Small intestine (tissue), 7 donors: Measurements from ENCODE around the gene TSHZ3. TPM values are rescaled to one million over a fixed set of nuclear protein-coding genes. Genes with fewer than 3 reads are reported as not detected.

Experiments used
- DNase-seq, 2 donors: peaks; one replicate each; pipeline versions ENCODE4 v3.0.0 to v3.0.0-alpha.2; 2013
- FAIRE-seq: peaks from 2 replicates; lab custom pipeline; 2012; peaks lifted over from hg19 to GRCh38; lab: Jason Lieb, UNC
- H3K27ac ChIP-seq, 3 donors: one replicate each; pipeline ENCODE4 v1.5.1; 2013; ENCODE audit warnings: low read length in 2 of 3, mild to moderate bottlenecking in 2 of 3, control low read depth in 1 of 3, inconsistent platforms in 1 of 3, low read depth in 1 of 3, moderate library complexity in 1 of 3
- H3K27me3 ChIP-seq, 3 donors: one replicate each; pipeline ENCODE4 v1.6.1; 2013; ENCODE audit warnings: low read length in 3 of 3, inconsistent platforms in 1 of 3; ENCODE audit not compliant: control insufficient read depth in 3 of 3, insufficient read depth in 3 of 3
- H3K36me3 ChIP-seq, 3 donors: one replicate each; pipeline ENCODE4 v1.6.1; 2013; ENCODE audit warnings: low read length in 3 of 3, inconsistent platforms in 1 of 3, low read depth in 1 of 3, mild to moderate bottlenecking in 1 of 3, moderate library complexity in 1 of 3; ENCODE audit not compliant: control insufficient read depth in 3 of 3, insufficient read depth in 2 of 3
- H3K4me1 ChIP-seq, 3 donors: one replicate each; pipeline ENCODE4 v1.6.1; 2013; ENCODE audit warnings: low read length in 2 of 3, inconsistent platforms in 1 of 3, low read depth in 1 of 3, mild to moderate bottlenecking in 1 of 3, moderate library complexity in 1 of 3; ENCODE audit not compliant: control insufficient read depth in 3 of 3, insufficient read depth in 2 of 3
- H3K4me3 ChIP-seq, 3 donors: one replicate each; pipeline ENCODE4 v1.5.1; 2013; ENCODE audit warnings: low read length in 3 of 3, control low read depth in 1 of 3, inconsistent platforms in 1 of 3, low read depth in 1 of 3, mild to moderate bottlenecking in 1 of 3, moderate library complexity in 1 of 3
- H3K9me3 ChIP-seq, 2 donors: one replicate each; pipeline ENCODE4 v1.6.1; 2013; ENCODE audit warnings: low read depth in 1 of 2, low read length in 1 of 2; ENCODE audit not compliant: control insufficient read depth in 2 of 2, insufficient read depth in 1 of 2
- WGBS, 3 donors: extraction: QIAGEN DNeasy Blood & Tissue Kit; methylation state at CpG; one replicate each; pipeline ENCODE4 v1.1.7; 2013; 5-methylcytosine and 5-hydroxymethylcytosine counted together
- polyA plus RNA-seq, 4 donors: library from polyadenylated mRNA; stranded (reverse) in 3 of 4; unstranded in 1 of 4; fragments of 200-250 nt in 3 of 4; fragments of 120-200 nt in 1 of 4; gene quantifications; one replicate each; pipeline versions ENCODE4 v1.2.1 to v1.2.3, GENCODE V29; 2013
- donor health status: healthy with polysubstance abuse.
- donor health status: control.
- donor health status: control.
- donor health status: Bipolar disorder and iron deficiency.
- donor health status: healthy.

Gene TSHZ3
- polyA plus RNA-seq, 4 donors: 0.22 to 3.4 (median 1.7) TPM

DNA sequence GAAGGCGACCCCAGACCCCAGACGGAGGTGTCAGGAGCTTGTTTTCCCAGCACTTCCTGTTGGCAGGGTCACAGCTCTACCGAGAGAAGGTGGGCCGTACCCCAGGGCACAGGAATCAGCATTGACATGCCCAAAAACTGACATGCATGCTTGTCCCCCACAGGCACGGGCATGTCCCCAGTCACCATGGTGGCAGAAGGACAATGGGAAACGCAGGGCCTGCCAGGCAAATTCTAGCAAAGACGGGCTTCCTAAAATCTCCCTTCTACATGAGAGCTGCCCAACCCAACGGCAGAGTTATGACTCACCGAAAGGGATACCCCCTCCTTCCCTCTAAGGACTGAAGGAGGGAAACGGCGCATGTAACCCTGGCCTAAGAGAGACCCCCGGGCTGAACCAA lies 18.5 kb downstream of the TSHZ3 start:
- WGBS, 3 donors: 76 to 90% (median 86%) methylated on average over 12 of the region's 12 CpGs
- DNase-seq (no peak), FAIRE-seq (no peak)
- Histone ChIP-seq H3K4me3 (no peak overlapping the region), H3K27ac (no peak overlapping the region), H3K36me3 (peaks cover 0 to 2% (median 0%) of the 10 kb centered on the region in 3 donors), H3K4me1 (no peaks in the 10 kb centered on the region), H3K9me3 (no peaks in the 10 kb centered on the region), H3K27me3 (peaks cover 0 to 3% (median 0%) of the 10 kb centered on the region in 3 donors)

DNA sequence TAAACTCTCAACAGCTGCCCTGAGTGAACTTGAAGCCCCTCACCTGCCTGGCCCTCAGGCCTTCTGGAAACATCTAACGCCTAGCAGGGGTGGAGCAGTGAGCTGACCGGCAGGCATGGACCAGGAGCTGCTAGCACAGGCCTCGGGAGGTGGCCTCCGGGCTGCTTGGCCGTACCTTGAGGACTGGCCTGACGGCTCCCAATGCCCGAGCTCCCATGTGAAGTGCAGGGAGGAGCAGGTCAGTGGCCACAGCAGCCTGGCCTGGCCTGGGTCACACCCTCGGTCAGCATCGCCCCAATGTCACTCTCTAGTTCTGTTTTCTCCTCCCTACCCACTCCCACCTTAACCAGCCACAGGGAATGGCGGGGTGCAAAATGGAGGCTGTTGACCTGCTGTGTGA lies 19.0 kb downstream of the TSHZ3 start:
- H3K27ac ChIP-seq: peak overlapping the region in 1 of 3 donors; percentile 38

DNA sequence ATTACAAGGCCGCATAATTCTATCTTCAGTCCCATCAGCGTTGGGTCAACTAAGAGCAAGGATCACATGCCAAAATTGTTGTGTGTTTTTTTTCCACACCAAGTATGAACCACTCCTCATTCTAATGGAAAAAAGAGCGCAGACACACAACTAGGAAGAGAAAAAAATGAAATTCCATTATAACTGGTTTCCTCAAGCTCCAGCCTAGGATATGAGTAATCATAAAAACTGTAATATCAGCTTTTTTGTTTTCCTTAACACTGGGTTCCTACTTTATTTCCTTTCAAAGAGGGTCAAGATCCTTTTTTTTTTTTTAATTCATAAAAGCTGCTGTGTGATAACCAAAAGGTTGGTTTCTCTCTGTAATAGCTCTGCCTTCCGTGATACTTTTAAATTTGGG lies 19.4 kb downstream of the TSHZ3 start:
- H3K27me3 ChIP-seq: no peaks in the 10 kb centered on the region
- DNase-seq (no peak), FAIRE-seq (no peak)
- H3K4me1 ChIP-seq: no peaks in the 10 kb centered on the region
- H3K9me3 ChIP-seq: no peaks in the 10 kb centered on the region
- 76 to 89% (median 80%) methylated on average over 4 of the region's 4 CpGs for WGBS, 3 donors
- H3K36me3 ChIP-seq: peaks cover 0 to 2% (median 0%) of the 10 kb centered on the region in 3 donors
- H3K27ac ChIP-seq: no peak overlapping the region
- H3K4me3 ChIP-seq: no peak overlapping the region

More for the DNA sequence above, 19.0 kb downstream of the TSHZ3 start:
- peaks cover 0 to 2% (median 0%) of the 10 kb centered on the region in 3 donors for H3K36me3 ChIP-seq
- WGBS, 3 donors: 88 to 92% (median 91%) methylated on average over 10 of the region's 10 CpGs
- no peak overlapping the region for H3K4me3 ChIP-seq
- no peaks in the 10 kb centered on the region for H3K4me1 ChIP-seq
- H3K9me3 ChIP-seq: no peaks in the 10 kb centered on the region
- FAIRE-seq: no peak
- H3K27me3 ChIP-seq: no peaks in the 10 kb centered on the region
- no peak for DNase-seq

DNA sequence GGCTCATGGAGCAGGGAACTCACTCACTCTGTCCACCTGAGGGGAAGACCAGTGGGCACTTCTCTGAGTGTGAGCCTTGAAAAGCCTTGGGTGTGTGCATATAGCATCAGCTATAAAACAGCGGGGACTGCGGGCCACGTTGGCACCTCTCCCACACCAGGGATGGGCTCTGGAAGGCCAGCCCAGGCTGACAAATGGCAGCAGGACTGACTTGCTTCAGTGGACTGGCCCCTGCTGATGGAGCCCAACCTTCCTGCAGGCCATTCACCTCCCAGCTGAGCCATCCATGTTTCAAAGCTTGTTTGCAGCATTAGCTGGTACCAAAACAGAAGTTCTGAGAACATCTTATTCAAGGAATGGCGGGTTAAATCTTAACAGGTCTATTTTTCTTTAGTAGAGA lies 21.0 kb downstream of the TSHZ3 start:
- H3K4me1 ChIP-seq: no peaks in the 10 kb centered on the region
- no peak overlapping the region for H3K27ac ChIP-seq
- WGBS, 3 donors: 83 to 87% (median 86%) methylated on average over 4 of the region's 4 CpGs
- peaks cover 0 to 2% (median 0%) of the 10 kb centered on the region in 3 donors for H3K36me3 ChIP-seq
- DNase-seq (no peak), FAIRE-seq (no peak)
- no peaks in the 10 kb centered on the region for H3K27me3 ChIP-seq
- no peaks in the 10 kb centered on the region for H3K9me3 ChIP-seq
- H3K4me3 ChIP-seq: no peak overlapping the region

DNA sequence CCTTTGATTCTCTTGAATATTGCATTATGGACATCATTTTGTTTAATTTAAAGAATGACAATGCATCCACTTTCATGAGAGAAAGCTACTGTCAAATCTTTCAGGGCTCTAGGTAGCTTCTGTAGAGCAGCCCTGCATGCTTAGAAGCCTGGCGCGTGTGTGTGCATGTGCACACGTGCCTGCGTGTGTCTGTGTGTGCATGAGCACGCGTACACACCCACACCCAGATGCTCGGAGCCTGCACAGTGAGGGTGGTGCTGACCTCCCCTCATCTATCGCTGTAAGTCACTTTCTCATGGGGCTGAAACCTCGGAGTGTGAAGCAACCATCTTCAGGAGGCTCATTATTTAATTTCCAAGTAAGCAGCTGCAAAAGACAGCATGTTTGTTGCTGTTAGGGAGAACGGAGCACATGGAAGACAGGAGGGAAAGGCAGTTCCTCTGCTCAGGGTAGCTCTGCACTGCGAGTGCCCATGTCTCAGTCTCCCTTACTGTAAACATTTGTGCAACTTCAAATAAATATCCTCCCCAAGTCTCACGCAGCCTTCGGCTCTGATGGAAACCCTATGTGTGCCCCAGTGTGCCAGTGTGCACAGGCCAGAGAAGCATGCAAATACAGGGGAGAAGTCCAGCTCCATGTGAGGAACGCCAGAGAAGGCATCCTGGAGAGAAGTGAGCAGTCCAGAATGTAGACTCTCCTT lies 22.8 kb downstream of the TSHZ3 start:
- FAIRE-seq (no peak), DNase-seq (no peak)
- no peak overlapping the region for H3K4me3 ChIP-seq
- 69 to 85% (median 81%) methylated on average over 14 of the region's 14 CpGs for WGBS, 3 donors
- peaks cover 0 to under 1% (median 0%) of the 10 kb centered on the region in 3 donors for H3K36me3 ChIP-seq
- H3K27me3 ChIP-seq: no peaks in the 10 kb centered on the region
- no peaks in the 10 kb centered on the region for H3K4me1 ChIP-seq
- H3K27ac ChIP-seq: no peak overlapping the region
- H3K9me3 ChIP-seq: no peaks in the 10 kb centered on the region

- 93 to 94% (median 93%) methylated on average over 11 of the region's 11 CpGs for WGBS, 3 donors
- Histone ChIP-seq H3K4me3 (no peak overlapping the region), H3K27me3 (no peaks in the 10 kb centered on the region), H3K4me1 (no peaks in the 10 kb centered on the region), H3K36me3 (no peaks in the 10 kb centered on the region), H3K9me3 (no peaks in the 10 kb centered on the region), H3K27ac (no peak overlapping the region)
- DNase-seq: no peak
- no peak for FAIRE-seq
Measured at GRCh38 chr19:31325342-31325741, 23.9 kb downstream of the TSHZ3 start.

DNA sequence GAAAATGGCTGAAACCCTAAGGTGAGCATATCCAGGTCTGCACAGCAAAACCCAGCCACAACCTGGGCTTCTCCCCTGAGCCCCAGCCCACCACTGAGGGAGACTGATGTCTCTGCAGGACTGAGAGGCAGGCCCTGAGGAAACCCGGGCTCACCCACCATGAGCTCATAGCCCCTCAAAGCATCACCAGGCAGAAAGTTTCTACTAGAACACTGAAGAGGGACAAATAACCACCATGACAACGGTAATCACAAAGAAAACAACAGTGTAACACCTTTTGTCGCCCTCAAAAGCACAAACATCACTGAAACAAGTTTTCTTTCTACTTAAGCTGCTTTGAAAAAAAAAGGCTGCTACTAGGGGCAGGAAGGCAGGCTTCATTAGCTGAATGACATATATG lies 29.8 kb downstream of the TSHZ3 start:
- FAIRE-seq (no peak), DNase-seq (no peak)
- H3K27me3 ChIP-seq: no peaks in the 10 kb centered on the region
- H3K9me3 ChIP-seq: no peaks in the 10 kb centered on the region
- H3K4me1 ChIP-seq: peaks cover 0 to 6% (median 0%) of the 10 kb centered on the region in 3 donors
- WGBS, 3 donors: 63 to 70% (median 68%) methylated on average over 3 of the region's 3 CpGs
- H3K36me3 ChIP-seq: no peaks in the 10 kb centered on the region
- H3K4me3 ChIP-seq: no peak overlapping the region
- H3K27ac ChIP-seq: no peak overlapping the region

DNA sequence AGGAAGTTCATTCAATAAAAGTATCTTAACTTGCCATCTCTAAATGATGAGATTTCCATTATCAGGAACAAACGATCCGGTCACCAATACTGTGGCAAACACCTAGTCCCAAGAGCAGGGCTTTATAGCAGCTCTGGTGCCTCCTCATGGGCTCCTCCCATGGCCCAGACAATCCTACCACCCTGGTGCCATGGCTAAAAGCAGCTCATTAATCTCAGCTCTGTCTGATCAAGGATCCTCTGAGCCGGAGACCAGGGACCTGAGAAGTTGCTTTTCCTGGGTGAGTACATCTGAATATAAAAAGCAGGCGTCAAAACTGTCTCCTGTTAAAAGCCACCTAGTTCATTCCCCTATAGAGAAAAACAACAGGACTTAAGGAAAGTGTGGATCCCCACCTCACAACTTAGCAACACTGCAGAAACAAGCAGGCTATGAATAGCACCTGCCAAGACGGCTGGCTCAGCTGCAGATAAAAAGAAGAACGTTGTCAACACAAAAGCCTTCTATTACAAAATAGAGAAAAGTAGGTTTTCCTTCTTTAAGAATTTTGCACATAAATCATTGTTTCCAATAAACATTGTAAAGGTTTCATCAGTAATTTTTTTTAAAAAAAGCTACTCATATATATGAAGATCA lies 30.3 kb downstream of the TSHZ3 start:
- Histone ChIP-seq H3K4me1 (peaks cover 0 to 6% (median 0%) of the 10 kb centered on the region in 3 donors), H3K4me3 (no peak overlapping the region), H3K27ac (no peak overlapping the region), H3K9me3 (no peaks in the 10 kb centered on the region), H3K36me3 (no peaks in the 10 kb centered on the region), H3K27me3 (no peaks in the 10 kb centered on the region)
- DNase-seq: no peak
- FAIRE-seq: no peak
- whole genome bisulfite sequencing, 3 donors: 45 to 72% (median 57%) methylated on average over 6 of the region's 6 CpGs
